HG02884 (cell line): ENCODE results near the gene CD209.
"Not testable (repeated sequence)": the region's sequence is repeated elsewhere in the genome, so short reads cannot be mapped to it uniquely, and the experiment has no call there.

Experiments used
- ATAC-seq: cut with Tn5 transposase; IDR thresholded peaks from one replicate; pipeline ENCODE4 v1.9.1; 2021; ENCODE audit warnings: mild to moderate bottlenecking, moderate library complexity; ENCODE audit not compliant: unreplicated experiment

CD209 gene

GRCh38 chr19:7769171-7769570, 21.8 kb upstream of the CD209 start:
- ATAC-seq, result no peak

- no peak for ATAC-seq
Observed at GRCh38 chr19:7767487-7767886, 20.2 kb upstream of the CD209 start.

GRCh38 chr19:7766535-7766934, 19.2 kb upstream of the CD209 start:
- no peak for ATAC-seq

GRCh38 chr19:7765043-7765442, 17.7 kb upstream of the CD209 start:
- ATAC-seq, result not testable (repeated sequence)

- not testable (repeated sequence) for ATAC-seq
Observed at GRCh38 chr19:7764157-7764556, 16.8 kb upstream of the CD209 start.

GRCh38 chr19:7763696-7764095, 16.4 kb upstream of the CD209 start:
- no peak for ATAC-seq

GRCh38 chr19:7762719-7763293, 15.5 kb upstream of the CD209 start, which contains the start of gene CLEC4M:
Gene CLEC4M, plus strand, starts transcription at chr19:7763243. Its CDS starts 24 bp downstream, at chr19:7763267.
- ATAC-seq, result no peak

GRCh38 chr19:7759156-7759555, 11.8 kb upstream of the CD209 start:
- ATAC-seq, result no peak

- no peak for ATAC-seq
Observed at GRCh38 chr19:7757358-7757757, 10.0 kb upstream of the CD209 start.

GRCh38 chr19:7756258-7756657, 8.9 kb upstream of the CD209 start:
- no peak for ATAC-seq

- no peak for ATAC-seq
Observed at GRCh38 chr19:7751157-7751783, 3.9 kb upstream of the CD209 start.

GRCh38 chr19:7748756-7749155, 1.4 kb upstream of the CD209 start:
- no peak for ATAC-seq

- ATAC-seq, result no peak
Observed at GRCh38 chr19:7748171-7748570, 837 bp upstream of the CD209 start.

GRCh38 chr19:7746306-7746705, 1.0 kb downstream of the CD209 start:
- ATAC-seq, result not testable (repeated sequence)

GRCh38 chr19:7744871-7745650, 2.3 kb downstream of the CD209 start:
- ATAC-seq, result no peak

GRCh38 chr19:7744199-7744786, 3.0 kb downstream of the CD209 start:
- ATAC-seq, result no peak

GRCh38 chr19:7743425-7743841, 3.9 kb downstream of the CD209 start:
- no peak for ATAC-seq

GRCh38 chr19:7742991-7743390, 4.3 kb downstream of the CD209 start:
- ATAC-seq, result no peak

GRCh38 chr19:7742575-7742974, 4.8 kb downstream of the CD209 start:
- ATAC-seq, result no peak

- no peak for ATAC-seq
Observed at GRCh38 chr19:7740682-7741054, 6.7 kb downstream of the CD209 start.

GRCh38 chr19:7739801-7740681, 7.3 kb downstream of the CD209 start:
- no peak for ATAC-seq
